HT1080 (cell line): Measurements from ENCODE around the gene LMNB1. TPM values are rescaled to one million over a fixed set of nuclear protein-coding genes. Genes with fewer than 3 reads are reported as not detected.

Source experiments
- DNase-seq: peaks from one replicate; pipeline ENCODE4 v3.0.0-alpha.2; 2015; ENCODE audit warnings: low read depth
- small RNA-seq: library from RNA; depleted of rRNA; stranded (forward); fragments of <200 nt; gene quantifications from one replicate; pipeline ENCODE3, GENCODE V24; 2014
- total RNA-seq: library from RNA; depleted of rRNA; stranded (reverse); fragments of >200 nt; shearing (Covaris generic); gene quantifications from 2 replicates; pipeline ENCODE4 v1.2.3, GENCODE V29; 2014; rRNA removed

The LMNB1 gene
- total RNA-seq, 1 experiment from 2014 or later, result 129 TPM

DNA sequence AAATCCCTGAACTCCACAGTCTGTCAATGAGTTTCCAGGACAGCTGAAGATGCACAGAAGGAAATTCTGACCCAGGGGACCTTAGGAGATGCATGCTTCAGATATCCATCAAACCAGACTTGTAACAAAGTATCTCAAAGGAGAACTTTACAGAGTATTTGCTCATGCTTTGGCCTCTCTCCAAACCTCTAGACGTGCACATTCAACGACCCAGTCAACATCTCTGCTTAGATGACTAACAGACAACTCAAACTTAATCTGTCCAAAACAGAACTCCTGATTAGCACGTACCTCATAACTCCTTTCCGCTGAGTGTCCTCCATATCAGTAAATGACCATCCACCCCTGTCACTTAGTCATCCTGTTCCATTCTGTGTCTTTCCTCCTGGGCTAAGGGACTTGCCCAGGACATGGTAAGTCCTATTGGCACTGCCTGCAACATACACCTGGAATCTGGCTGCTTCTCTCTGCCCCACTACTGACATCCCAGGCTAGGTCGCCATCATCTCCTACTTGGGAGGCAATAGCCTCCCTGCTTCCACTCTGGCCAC is 107.4 kb downstream of the LMNB1 start:
- DNase-seq, result peak; percentile 87

Small RNA genes within 50 kb of the gene (small RNA-seq; reads per million reads assigned to genes)
- gene RNU6-752P, result not detected

Other genes starting within 250 kb of the LMNB1 start
- 25.0 and 46.2 TPM in 2 replicates for gene ALDH7A1, start 181.9 kb upstream of the LMNB1 start, total RNA-seq
- 52.8 and 60.4 TPM in 2 replicates for gene PHAX, start 176.2 kb upstream of the LMNB1 start, total RNA-seq